AG10803 (cell line): Measurements from ENCODE around the gene PCDHA12.
A peak's percentile ranks its signal among the peaks of the same experiment; 100 is the strongest.

Source experiments
- DNase-seq: peaks from one replicate; pipeline ENCODE4 v3.0.0; 2010; ENCODE audit warnings: low read depth
- H3K4me3 ChIP-seq: 2 replicates; pipeline ENCODE4 v1.5.1; 2011; ENCODE audit warnings: mild to moderate bottlenecking, low read length, control low read depth
- CTCF ChIP-seq: conservative IDR thresholded peaks from 2 replicates; pipeline ENCODE4 v1.5.1; 2011; ENCODE audit warnings: mild to moderate bottlenecking, low read length, control low read depth, inconsistent platforms

PCDHA12 gene

GRCh38 chr5:140877262-140877581 is 2.1 kb downstream of the PCDHA12 start:
- no peak for TF ChIP-seq CTCF
- H3K4me3 ChIP-seq: no peak overlapping the region
- DNase-seq: no peak

DNA sequence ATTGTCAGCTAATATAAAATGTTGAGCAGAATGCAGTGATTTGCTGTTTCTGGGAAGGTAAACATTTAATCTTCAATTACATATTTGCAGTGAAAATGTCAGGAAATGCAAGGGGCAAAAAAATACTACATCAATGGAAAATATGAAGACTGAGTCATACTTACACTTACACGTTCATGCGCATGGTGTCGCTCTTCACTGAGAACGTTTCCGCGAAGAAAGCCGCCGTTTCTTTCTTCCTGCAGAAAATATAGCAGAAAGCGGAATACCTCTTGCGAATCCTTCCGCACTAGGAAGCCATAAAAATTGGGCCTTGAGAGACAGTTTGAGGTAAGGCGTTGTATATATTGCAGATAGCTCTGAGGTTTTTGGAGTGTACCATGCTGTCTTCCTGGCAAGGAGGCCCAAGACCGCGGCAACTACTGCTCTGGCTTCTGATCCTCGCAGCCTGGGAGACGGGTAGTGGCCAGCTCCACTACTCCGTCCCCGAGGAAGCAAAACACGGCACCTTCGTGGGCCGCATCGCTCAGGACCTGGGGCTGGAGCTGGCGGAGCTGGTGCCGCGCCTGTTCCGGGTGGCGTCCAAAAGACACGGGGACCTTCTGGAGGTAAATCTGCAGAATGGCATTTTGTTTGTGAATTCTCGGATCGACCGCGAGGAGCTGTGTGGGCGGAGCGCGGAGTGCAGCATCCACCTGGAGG is 6.9 kb downstream of the PCDHA12 start, which contains the start of gene PCDHA13:
TSS of gene PCDHA13 (plus strand) at position 236 of the 702 bp plus-strand sequence. CDS start at position 381, 145 bp downstream.
- DNase-seq: no peak
- 0 out of 2 replicates have a peak, but pooled peaks have one; percentile 9 for TF ChIP-seq CTCF
- no peak within 1 kb of the TSS for H3K4me3 ChIP-seq

GRCh38 chr5:140882591-140882899 is 7.4 kb downstream of the PCDHA12 start:
- no peak overlapping the region for H3K4me3 ChIP-seq
- DNase-seq: no peak
- TF ChIP-seq CTCF: no peak

DNA sequence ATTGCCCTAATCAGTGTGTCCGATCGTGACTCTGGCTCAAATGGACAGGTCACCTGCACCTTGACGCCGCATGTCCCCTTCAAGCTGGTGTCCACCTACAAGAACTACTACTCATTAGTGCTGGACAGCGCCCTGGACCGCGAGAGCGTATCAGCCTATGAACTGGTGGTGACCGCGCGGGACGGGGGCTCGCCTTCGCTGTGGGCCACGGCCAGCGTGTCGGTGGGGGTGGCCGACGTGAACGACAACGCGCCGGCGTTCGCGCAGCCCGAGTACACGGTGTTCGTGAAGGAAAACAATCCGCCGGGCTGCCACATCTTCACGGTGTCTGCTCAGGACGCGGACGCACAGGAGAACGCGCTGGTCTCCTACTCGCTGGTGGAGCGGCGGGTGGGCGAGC is 8.3 kb downstream of the PCDHA12 start:
- no peak for DNase-seq
- TF ChIP-seq CTCF: no peak

DNA sequence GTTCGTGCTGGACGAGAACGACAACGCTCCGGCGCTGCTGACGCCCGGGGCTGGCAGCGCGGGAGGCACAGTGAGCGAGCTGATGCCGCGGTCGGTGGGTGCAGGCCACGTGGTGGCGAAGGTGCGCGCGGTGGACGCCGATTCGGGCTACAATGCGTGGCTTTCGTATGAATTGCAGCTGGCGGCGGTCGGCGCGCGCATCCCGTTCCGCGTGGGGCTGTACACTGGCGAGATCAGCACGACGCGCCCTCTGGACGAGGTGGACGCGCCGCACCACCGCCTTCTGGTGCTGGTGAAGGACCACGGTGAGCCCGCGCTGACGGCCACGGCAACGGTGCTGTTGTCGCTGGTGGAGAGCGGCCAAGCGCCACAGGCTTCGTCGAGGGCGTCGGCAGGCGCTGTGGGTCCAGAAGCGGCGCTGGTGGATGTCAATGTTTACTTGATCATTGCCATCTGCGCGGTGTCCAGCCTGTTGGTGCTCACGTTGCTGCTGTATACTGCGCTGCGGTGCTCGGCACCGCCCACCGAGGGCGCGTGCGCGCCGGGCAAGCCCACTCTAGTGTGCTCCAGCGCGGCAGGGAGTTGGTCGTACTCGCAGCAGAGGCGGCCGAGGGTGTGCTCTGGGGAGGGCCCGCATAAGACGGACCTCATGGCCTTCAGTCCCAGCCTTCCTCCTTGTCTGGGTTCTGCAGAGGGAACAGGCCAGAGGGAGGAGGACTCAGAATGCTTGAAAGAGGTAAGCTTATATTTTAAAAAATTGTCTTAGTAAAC is 9.0 kb downstream of the PCDHA12 start:
- no peak overlapping the region for H3K4me3 ChIP-seq
- no peak for TF ChIP-seq CTCF
- DNase-seq: no peak

More for the DNA sequence above, 8.3 kb downstream of the PCDHA12 start:
- H3K4me3 ChIP-seq: no peak overlapping the region

- DNase-seq: no peak
- TF ChIP-seq CTCF: no peak
- H3K4me3 ChIP-seq: no peak overlapping the region
Observed at GRCh38 chr5:140916325-140916724, 41.2 kb downstream of the PCDHA12 start.

GRCh38 chr5:140923601-140924000 is 48.5 kb downstream of the PCDHA12 start:
- no peak for TF ChIP-seq CTCF
- no peak for DNase-seq
- no peak overlapping the region for H3K4me3 ChIP-seq
